Neural cell (in vitro differentiated cells): ENCODE measurements around the gene HIP1.

Experiments
- CTCF ChIP-seq: fragments of 450-650 bp; IDR thresholded peaks from 2 replicates; pipeline ENCODE4 v1.5.1; 2014; ENCODE audit warnings: antibody characterized with exemption, mild to moderate bottlenecking, moderate library complexity; ENCODE audit not compliant: poor library complexity, severe bottlenecking
- EP300 ChIP-seq: fragments of 450-650 bp; conservative IDR thresholded peaks from 2 replicates; pipeline ENCODE4 v1.6.1; 2014; ENCODE audit warnings: antibody characterized with exemption, mild to moderate bottlenecking, moderate library complexity; ENCODE audit not compliant: poor library complexity, severe bottlenecking
- POLR2AphosphoS5 ChIP-seq: IDR thresholded peaks from 2 replicates; pipeline ENCODE4 v1.6.1; 2012
- RAD21 ChIP-seq: fragments of 450-650 bp; conservative IDR thresholded peaks from 2 replicates; pipeline ENCODE4 v1.6.1; 2014; ENCODE audit warnings: antibody characterized with exemption, mild to moderate bottlenecking, moderate library complexity
- TAF1 ChIP-seq: IDR thresholded peaks from 2 replicates; pipeline ENCODE4 v1.6.1; 2012; ENCODE audit warnings: low read depth
- TF ChIP-seq, protein P1 (sequence below): IDR thresholded peaks from 2 replicates; pipeline ENCODE4 v1.6.1; 2012; ENCODE audit warnings: borderline replicate concordance

GRCh38 chr7:75572814-75573213 is 165.9 kb downstream of the HIP1 start:
- TF ChIP-seq CTCF: no peak
- no peak for TF ChIP-seq POLR2AphosphoS5
- TF ChIP-seq RAD21: no peak
- TF ChIP-seq, protein P1, sequence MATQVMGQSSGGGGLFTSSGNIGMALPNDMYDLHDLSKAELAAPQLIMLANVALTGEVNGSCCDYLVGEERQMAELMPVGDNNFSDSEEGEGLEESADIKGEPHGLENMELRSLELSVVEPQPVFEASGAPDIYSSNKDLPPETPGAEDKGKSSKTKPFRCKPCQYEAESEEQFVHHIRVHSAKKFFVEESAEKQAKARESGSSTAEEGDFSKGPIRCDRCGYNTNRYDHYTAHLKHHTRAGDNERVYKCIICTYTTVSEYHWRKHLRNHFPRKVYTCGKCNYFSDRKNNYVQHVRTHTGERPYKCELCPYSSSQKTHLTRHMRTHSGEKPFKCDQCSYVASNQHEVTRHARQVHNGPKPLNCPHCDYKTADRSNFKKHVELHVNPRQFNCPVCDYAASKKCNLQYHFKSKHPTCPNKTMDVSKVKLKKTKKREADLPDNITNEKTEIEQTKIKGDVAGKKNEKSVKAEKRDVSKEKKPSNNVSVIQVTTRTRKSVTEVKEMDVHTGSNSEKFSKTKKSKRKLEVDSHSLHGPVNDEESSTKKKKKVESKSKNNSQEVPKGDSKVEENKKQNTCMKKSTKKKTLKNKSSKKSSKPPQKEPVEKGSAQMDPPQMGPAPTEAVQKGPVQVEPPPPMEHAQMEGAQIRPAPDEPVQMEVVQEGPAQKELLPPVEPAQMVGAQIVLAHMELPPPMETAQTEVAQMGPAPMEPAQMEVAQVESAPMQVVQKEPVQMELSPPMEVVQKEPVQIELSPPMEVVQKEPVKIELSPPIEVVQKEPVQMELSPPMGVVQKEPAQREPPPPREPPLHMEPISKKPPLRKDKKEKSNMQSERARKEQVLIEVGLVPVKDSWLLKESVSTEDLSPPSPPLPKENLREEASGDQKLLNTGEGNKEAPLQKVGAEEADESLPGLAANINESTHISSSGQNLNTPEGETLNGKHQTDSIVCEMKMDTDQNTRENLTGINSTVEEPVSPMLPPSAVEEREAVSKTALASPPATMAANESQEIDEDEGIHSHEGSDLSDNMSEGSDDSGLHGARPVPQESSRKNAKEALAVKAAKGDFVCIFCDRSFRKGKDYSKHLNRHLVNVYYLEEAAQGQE: no peak
- TF ChIP-seq TAF1: no peak
- no peak for TF ChIP-seq EP300
